DOHH2 (cell line): Measurements from ENCODE around the gene TTI1.

Experiments used
- CTCF ChIP-seq: fragments of 200-600 bp; sonication (generic); IDR thresholded peaks from one replicate; pipeline ENCODE4 v1.5.1; 2014; ENCODE audit warnings: antibody characterized with exemption, mild to moderate bottlenecking, low read depth, low read length; ENCODE audit not compliant: poor library complexity, severe bottlenecking
- EZH2phosphoT487 ChIP-seq: fragments of 200-600 bp; sonication (generic); IDR thresholded peaks from 2 replicates; pipeline ENCODE4 v1.6.1; 2017; ENCODE audit warnings: borderline replicate concordance, mild to moderate bottlenecking, antibody characterized with exemption, low read length, moderate library complexity, mixed read lengths

GRCh38 chr20:37940858-37941257 is 92.4 kb downstream of the TTI1 start:
- no peak for TF ChIP-seq CTCF
- TF ChIP-seq EZH2phosphoT487 = no peak
